Activated effector memory CD4-positive, alpha-beta T cell treated with anti-CD3 and anti-CD28 coated beads, Interleukin-2, amount 50 U/mL, for 16 hours (primary cell): Measurements from ENCODE around the gene TTC39A.
"Not testable (repeated sequence)": the region's sequence is repeated elsewhere in the genome, so short reads cannot be mapped to it uniquely, and the experiment has no call there.

ENCODE experiments used
- DNase-seq: peaks from one replicate; pipeline ENCODE4 v3.0.0-alpha.2; 2020

TTC39A gene

DNA sequence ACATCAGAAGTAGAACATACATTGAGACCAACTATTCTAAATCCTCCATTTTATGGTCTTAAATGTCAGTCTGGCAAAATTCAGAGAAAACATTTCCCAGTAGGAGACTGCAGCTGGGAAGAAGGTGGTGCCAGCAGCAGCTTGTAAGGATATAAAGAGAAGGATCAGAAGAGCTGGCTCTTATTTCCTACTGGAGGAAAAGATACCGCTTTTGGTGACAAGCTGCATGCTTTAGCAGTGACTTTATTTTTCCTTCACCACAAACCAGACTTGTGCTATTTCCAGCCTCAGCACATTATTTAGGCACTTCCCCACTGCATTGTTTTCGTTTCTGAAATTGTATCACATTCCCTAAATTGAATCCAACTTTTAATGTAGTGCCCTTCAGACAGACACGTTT is 65.9 kb downstream of the TTC39A start:
- no peak for DNase-seq

GRCh38 chr1:51263147-51263877 is 67.0 kb downstream of the TTC39A start:
- no peak for DNase-seq

- no peak for DNase-seq
These were observed 75.0 kb downstream of the TTC39A start for GRCh38 chr1:51255331-51255730.

- DNase-seq, result no peak
These were observed 76.7 kb downstream of the TTC39A start for GRCh38 chr1:51253691-51254090.

GRCh38 chr1:51252366-51252765 is 78.0 kb downstream of the TTC39A start:
- DNase-seq, result no peak

DNA sequence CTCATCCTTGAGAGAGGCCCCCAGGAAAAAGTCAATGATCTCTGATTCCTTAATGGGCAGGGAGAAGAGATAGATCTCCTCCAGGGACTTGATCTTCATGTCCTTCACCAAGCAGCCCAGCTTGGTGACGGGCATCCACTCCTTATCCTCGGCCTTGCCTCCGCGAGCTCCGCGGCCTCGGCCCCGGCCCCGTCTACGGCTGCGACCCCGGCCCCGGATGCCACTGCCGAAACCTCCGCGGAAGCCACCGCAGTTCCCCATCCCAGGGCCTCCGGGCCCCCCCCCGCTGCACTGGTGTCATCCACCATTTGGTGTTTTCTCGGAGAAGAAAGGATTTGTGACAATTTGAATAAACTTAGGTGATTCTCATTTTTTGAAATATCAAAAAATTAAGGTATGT is 79.2 kb downstream of the TTC39A start:
- not testable (repeated sequence) for DNase-seq

DNA sequence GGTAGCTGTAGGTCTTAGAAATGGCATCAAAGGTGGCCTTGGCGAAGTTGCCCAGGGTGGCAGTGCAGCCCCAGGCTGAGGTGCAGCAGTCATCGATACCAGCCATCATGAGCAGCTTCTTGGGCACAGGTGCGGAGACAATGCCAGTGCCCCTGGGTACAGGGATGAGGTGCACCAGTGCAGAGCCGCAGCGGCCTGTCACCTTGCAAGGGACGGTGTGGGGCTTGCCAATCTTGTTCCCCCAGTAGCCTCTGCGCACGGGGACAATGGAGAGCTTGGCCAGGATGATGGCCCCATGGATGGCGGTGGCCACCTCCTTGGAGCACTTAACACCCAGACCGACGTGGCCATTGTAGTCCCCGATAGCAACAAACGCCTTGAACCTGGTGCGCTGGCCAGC is 79.6 kb downstream of the TTC39A start:
- DNase-seq, result not testable (repeated sequence)

- DNase-seq, result no peak
These were observed 80.9 kb downstream of the TTC39A start for GRCh38 chr1:51249445-51249844.

DNA sequence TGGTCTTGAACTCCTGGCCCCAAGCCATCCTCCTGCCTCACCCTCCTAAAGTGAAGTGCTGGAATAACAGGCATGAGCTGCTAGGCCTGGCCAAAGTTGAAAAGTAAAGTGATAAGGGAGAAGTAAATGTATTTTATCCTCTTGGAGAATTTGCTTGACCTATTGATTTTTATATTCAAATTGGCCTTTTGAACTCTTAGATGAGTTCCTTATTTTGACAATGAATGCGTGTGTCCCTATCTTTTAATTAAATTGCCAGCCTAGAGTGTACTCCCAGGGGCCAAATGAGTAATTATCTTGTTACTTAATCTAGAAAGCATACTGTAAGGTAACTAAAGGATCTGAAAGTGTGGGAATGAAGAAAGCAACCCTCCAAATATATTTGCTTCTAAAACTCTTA is 82.9 kb downstream of the TTC39A start:
- no peak for DNase-seq

GRCh38 chr1:51247022-51247421 is 83.3 kb downstream of the TTC39A start:
- no peak for DNase-seq

DNA sequence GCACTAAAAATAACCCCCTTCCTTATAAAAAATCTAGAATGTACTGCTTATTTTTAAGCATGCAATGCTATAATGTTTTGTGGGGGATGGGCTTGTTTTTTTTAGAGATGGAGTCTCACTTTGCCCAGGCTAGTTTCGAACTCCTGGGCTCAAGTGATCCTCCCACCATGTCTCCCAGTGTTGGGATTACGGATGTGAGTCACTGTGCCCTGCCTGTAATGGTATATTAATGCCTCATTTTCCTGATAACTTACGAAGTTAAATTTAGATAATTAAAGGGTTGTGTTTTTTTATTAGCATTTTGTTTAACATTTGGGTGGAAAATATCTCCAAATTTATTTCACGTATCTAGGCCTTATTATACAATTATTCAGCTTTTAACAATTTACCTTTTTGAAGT is 87.8 kb downstream of the TTC39A start:
- no peak for DNase-seq

GRCh38 chr1:51241119-51241518 is 89.2 kb downstream of the TTC39A start:
- no peak for DNase-seq

DNA sequence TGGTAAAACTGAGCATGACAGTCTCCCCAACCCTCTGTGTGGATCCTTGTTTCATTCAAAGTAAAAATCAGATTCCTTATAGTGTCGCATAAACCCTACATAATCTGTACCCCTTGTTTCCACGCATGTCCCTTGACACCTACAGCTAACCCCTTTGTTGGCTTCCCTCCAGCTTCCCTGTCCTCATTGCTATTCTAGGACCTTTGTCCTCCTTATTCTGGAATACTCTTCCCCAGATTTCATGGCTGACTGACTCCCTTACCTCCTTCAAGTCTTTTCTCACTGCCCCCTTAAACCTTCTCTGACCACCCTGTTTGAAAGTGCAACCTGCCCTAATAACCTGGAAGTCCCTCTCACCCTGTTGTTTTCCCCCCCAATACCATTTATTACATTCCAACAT is 90.3 kb downstream of the TTC39A start:
- no peak for DNase-seq

GRCh38 chr1:51238034-51238403 is 92.3 kb downstream of the TTC39A start:
- no peak for DNase-seq

- DNase-seq, result no peak
These were observed 92.9 kb downstream of the TTC39A start for GRCh38 chr1:51237351-51238033.
